ENCODE data around the gene CBLN3. TPM values are rescaled to one million over a fixed set of nuclear protein-coding genes. Genes with fewer than 3 reads are reported as not detected.

The CBLN3 gene
- total RNA-seq, 4 donors from 2014 or later, result 2.1 to 6.9 (median 5.1) TPM

DNA sequence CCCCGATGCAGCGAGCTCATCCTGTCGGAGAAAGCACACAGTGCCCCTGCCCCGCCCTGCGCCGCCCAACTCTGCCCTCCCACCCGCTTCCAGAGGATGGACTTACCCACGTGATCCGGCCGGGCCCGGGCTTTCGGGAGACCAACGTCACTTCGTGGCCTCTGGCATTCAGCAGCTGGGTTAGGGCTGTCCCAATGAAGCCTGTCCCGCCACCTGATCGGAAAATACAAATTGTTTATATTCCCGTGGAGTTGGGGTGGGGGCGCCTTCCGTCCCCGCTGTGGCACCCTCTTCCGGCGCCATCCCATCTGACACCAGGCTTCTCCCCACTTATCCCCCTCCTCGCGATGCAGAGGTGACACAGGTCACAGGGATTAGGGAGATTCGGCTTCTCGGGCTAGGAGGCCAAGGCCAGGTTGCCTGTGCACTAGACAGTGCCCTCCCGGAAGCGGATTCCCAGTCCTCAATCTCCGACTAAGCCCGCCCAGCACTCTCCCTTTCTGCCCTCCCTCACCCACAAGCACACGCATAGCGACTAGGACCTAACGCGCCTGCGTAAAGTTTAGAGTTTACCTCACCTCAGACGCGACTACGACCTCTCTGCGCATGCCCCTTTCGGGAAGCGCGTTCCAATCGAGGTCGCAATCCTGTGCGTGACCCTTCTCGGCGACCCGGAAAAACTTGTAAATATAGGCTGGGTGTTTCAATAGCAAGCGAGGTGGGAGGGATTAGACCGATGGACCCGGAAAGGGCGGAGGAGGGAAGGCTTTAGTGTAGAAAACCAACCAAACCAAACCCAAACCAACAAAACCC lies 13.0 kb upstream of the CBLN3 start, which contains the start of gene SDR39U1:
SDR39U1 (minus strand) TSS at position 537 of the 813 bp plus-strand sequence; CDS start at position 530, 7 bp downstream.
- Histone ChIP-seq H3K9me3 (no peaks in the 10 kb centered on the region), H3K27me3 (no peaks in the 10 kb centered on the region), H3K36me3 (peaks cover 0 to 38% (median 16%) of the 10 kb centered on the region in 3 donors), H3K4me1 (peaks cover 0 to 49% (median 21%) of the 10 kb centered on the region in 4 donors), H3K27ac (peak within 1 kb of the TSS; percentile 98 to 100 (median 98)), H3K4me3 (peak within 1 kb of the TSS; percentile 58 to 90 (median 69))
- TF ChIP-seq POLR2A (IDR thresholded peaks at IDR 0.05), result peak; percentile 81 to 95
- TF ChIP-seq EP300 (IDR thresholded peaks at IDR 0.05), result peak; percentile 57 to 98
- TF ChIP-seq, protein P1, sequence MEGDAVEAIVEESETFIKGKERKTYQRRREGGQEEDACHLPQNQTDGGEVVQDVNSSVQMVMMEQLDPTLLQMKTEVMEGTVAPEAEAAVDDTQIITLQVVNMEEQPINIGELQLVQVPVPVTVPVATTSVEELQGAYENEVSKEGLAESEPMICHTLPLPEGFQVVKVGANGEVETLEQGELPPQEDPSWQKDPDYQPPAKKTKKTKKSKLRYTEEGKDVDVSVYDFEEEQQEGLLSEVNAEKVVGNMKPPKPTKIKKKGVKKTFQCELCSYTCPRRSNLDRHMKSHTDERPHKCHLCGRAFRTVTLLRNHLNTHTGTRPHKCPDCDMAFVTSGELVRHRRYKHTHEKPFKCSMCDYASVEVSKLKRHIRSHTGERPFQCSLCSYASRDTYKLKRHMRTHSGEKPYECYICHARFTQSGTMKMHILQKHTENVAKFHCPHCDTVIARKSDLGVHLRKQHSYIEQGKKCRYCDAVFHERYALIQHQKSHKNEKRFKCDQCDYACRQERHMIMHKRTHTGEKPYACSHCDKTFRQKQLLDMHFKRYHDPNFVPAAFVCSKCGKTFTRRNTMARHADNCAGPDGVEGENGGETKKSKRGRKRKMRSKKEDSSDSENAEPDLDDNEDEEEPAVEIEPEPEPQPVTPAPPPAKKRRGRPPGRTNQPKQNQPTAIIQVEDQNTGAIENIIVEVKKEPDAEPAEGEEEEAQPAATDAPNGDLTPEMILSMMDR (IDR thresholded peaks at IDR 0.05), result peak in 2 of 5 experiments; percentile 21 to 26
- DNase-seq (ENCODE audit: low spot score in 2 of 2), result peak; percentile 91 to 96
- WGBS, 2 donors, result 0 to 1% methylated on average over 45 to 49 of the region's 52 CpGs

DNA sequence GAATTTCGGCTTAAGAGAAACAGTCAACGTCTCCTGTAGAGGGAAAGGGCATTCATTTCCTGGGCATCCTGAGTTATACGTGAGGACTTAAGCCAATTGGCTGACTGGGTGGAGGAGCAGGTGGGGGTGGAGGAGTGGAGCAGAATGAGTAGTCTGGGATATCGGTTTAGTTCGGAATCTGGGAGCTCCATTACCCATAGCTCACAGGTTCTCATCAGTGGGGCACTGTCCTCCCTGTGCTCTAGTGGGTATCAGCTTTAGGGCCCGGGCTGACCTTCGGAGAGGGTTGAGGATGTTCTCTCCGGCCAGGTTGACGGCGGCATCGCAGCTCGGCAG lies 12.4 kb upstream of the CBLN3 start:
- 0 to 1% methylated on average over 9 to 12 of the region's 12 CpGs for WGBS, 2 donors
- H3K9me3 ChIP-seq, result no peaks in the 10 kb centered on the region
- H3K27me3 ChIP-seq, result no peaks in the 10 kb centered on the region
- TF ChIP-seq EP300 (IDR thresholded peaks at IDR 0.05) (no peak), POLR2A (IDR thresholded peaks at IDR 0.05) (no peak)
- TF ChIP-seq, protein P1 (IDR thresholded peaks at IDR 0.05), result no peak
- H3K36me3 ChIP-seq, result peaks cover 0 to 44% (median 21%) of the 10 kb centered on the region in 3 donors
- peak overlapping the region; percentile 56 to 90 (median 67) for H3K4me3 ChIP-seq
- H3K27ac ChIP-seq, result peak overlapping the region; percentile 98 to 100 (median 98)
- peaks cover 0 to 55% (median 26%) of the 10 kb centered on the region in 4 donors for H3K4me1 ChIP-seq
- no peak for DNase-seq (ENCODE audit: low spot score in 2 of 2)

DNA sequence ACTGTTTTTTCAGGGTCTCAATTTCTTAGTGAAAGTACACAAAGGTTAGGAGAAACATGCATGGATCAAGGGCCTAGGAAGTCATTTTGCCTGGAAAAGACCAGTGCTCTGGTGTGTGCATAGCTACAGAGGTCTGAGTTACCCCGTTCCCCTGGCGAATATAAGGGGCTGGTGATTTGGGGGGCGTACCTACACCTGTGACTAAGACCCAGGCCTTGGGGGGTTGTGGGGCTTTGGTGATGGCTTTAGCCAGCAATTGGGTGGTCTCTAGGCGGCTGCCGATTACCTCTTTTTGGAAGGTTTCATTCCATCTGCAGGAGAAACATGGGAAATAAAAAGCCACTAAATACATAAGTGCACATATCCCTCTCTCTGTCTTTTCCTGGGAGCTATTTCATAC lies 12.0 kb upstream of the CBLN3 start:
- no peak for DNase-seq (ENCODE audit: low spot score in 2 of 2)
- WGBS, 2 donors, result 46 to 52% methylated on average over 5 of the region's 5 CpGs

DNA sequence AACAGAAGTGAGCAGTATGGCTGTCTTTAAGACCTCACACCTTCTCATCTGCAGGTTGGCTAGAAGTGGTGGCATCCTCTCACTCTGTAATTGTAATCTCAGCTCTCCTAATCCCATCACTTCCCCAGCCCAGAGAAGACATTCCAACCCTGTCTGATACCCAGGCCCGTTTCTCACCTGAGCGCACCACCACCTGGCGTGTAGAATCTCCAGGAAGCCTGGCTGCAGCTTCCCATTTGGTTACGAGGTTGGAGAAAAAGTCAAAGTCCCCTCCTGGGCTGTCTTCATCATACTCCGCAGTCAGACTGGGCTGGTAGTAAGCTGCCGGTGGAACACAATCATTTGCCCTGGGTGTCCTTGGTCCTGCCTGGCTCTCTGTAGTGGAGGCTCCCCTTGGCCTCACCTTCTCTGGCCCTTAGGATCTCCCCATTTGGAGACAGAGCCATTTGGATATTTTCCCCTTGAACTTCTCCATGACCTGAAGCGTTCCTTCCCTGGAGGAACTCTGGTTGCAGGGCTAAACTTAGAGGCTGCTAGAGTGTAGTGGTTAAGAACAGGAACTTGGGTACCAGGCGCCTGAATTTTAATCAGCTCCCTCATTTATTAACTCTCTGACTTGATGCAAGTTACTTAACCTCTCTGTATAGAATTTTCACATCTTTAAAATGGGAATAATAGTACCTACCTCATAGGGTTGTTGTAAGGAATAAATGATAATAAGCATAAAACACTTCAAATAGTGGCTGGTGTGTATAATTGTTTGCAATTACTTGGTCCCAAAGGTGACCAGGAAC lies 11.3 kb upstream of the CBLN3 start:
- peak overlapping the region; percentile 98 to 100 (median 98) for H3K27ac ChIP-seq
- TF ChIP-seq EP300 (IDR thresholded peaks at IDR 0.05) (no peak), POLR2A (IDR thresholded peaks at IDR 0.05) (no peak)
- TF ChIP-seq, protein P1 (IDR thresholded peaks at IDR 0.05), result no peak
- no peak overlapping the region for H3K4me3 ChIP-seq
- no peak for DNase-seq (ENCODE audit: low spot score in 2 of 2)
- 78 to 86% methylated on average over 8 of the region's 8 CpGs for WGBS, 2 donors
- no peaks in the 10 kb centered on the region for H3K27me3 ChIP-seq
- peaks cover 0 to 65% (median 33%) of the 10 kb centered on the region in 4 donors for H3K4me1 ChIP-seq
- no peaks in the 10 kb centered on the region for H3K9me3 ChIP-seq
- peaks cover 0 to 54% (median 22%) of the 10 kb centered on the region in 3 donors for H3K36me3 ChIP-seq

More for the DNA sequence above, 12.0 kb upstream of the CBLN3 start:
- H3K9me3 ChIP-seq, result no peaks in the 10 kb centered on the region
- H3K36me3 ChIP-seq, result peaks cover 0 to 48% (median 22%) of the 10 kb centered on the region in 3 donors
- H3K4me3 ChIP-seq, result peak overlapping the region; percentile 56 to 90 (median 67)
- H3K27me3 ChIP-seq, result no peaks in the 10 kb centered on the region
- H3K27ac ChIP-seq, result peak overlapping the region; percentile 98 to 100 (median 98)
- no peak for TF ChIP-seq POLR2A (IDR thresholded peaks at IDR 0.05)
- peaks cover 0 to 59% (median 29%) of the 10 kb centered on the region in 4 donors for H3K4me1 ChIP-seq

DNA sequence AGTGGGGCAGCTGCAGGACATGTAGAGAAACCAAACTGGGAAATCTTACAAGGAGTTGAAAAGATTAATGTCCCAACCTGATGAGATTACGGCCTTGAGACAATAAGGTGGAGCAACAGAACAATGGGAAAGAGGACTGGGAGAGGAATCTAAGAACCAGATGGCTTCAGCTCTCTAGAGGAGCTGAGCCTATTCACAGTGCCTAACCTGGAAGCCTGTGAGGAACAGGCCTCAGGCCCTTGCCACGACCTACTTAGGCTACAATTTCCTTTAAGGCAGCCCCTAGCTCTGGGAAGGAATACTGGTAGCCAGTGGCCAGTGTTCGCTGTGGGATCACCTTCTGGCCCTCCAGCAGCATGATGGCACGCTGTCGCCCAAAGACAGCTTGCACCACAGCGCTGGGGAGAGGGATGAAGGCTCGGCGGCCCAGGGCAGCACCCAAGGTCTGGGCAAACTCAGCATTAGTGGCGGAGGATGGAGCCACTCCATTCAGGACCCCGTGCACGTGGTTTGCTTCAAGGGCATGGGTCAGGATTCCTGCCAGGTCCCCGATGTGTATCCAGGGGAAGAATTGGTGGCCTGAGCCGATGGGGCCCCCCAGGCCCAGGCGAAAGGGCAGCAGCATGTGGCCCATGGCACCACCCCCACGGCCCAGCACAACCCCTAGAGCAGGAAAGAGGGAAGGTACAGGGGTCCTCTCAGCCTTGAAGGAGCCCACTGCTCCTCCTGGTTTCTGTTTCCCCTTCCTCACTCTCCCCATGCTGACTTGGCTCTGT lies 10.6 kb upstream of the CBLN3 start:
- TF ChIP-seq, protein P1 (IDR thresholded peaks at IDR 0.05), result no peak
- TF ChIP-seq POLR2A (IDR thresholded peaks at IDR 0.05), result no peak
- no peak for TF ChIP-seq EP300 (IDR thresholded peaks at IDR 0.05)
- DNase-seq (ENCODE audit: low spot score in 2 of 2), result no peak
- H3K27ac ChIP-seq, result peak overlapping the region in 2 of 4 donors; percentile 98
- H3K27me3 ChIP-seq, result no peaks in the 10 kb centered on the region
- 68 to 77% methylated on average over 13 of the region's 15 CpGs for WGBS, 2 donors
- H3K4me3 ChIP-seq, result no peak overlapping the region
- H3K4me1 ChIP-seq, result peaks cover 0 to 72% (median 33%) of the 10 kb centered on the region in 4 donors
- peaks cover 0 to 58% (median 22%) of the 10 kb centered on the region in 3 donors for H3K36me3 ChIP-seq
- H3K9me3 ChIP-seq, result no peaks in the 10 kb centered on the region

All from tibial nerve (tissue), 4 donors.